GM19238 (cell line): ENCODE measurements around the gene QRFP.

Experiments
- DNase-seq: peaks from one replicate; pipeline ENCODE4 v3.0.0; 2011; ENCODE audit warnings: low spot score; ENCODE audit not compliant: insufficient read length

Gene QRFP

DNA sequence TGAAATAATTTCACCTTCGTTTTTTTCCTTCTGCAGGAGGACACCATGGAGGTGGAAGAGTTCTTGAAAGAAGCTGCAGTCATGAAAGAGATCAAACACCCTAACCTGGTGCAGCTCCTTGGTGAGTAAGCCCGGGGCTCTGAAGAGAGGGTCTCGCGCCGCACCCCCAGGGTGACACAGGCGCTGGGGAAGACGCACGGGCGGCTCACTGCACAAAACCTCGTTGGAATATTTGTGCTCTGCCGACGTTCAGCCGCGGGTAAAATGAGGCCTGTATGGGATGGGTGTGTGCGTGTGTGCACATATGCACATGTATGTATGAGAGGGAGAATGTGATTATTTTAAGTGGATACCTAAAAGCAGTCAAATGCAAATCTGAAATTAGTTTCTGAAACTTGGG, 24.5 kb downstream of the QRFP start:
- no peak for DNase-seq

- no peak for DNase-seq
Measured at GRCh38 chr9:130871395-130872062, 25.1 kb downstream of the QRFP start.

DNA sequence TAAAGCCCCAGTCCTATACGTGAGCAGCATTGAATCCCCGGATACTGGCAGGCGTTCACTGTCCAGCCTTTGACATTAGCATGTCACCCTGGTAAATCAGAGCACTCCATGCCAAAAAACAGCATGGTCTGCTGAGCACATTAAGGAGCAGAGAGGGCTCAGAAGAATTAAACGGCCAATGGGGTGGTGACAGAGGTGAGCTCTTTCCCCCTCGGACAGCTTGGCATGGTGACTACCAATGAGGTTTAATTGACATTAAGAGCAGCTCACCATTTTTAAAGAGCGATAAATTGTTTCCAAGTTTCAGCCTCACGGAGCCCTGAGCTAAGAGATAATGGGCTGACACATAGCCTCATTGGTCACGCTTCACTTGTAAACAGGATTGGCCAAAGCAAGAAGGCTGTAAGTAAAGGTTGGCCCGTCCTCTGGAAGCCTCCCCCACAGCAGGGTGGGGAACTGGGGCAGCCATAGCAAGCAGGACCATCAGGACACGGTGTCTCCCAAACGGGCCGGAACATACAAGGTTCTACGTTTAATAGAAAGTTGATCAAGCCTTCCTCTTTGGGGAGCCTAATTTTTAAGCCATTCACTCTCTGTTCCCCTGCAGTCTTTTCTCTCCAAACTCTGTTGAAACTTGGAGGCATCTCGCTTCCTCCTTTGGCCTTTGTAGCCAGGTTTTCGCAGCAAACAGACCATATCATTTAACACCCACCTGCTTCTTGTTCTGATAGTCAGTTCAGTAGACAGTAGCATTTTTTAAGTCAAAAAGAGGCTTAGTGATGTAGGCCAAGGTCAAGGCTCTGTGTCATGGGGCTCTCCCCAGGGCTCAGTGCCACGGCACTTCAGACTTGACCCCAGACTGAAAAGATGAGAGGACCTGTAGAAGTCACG, 25.9 kb downstream of the QRFP start:
- peak; percentile 30 for DNase-seq

DNA sequence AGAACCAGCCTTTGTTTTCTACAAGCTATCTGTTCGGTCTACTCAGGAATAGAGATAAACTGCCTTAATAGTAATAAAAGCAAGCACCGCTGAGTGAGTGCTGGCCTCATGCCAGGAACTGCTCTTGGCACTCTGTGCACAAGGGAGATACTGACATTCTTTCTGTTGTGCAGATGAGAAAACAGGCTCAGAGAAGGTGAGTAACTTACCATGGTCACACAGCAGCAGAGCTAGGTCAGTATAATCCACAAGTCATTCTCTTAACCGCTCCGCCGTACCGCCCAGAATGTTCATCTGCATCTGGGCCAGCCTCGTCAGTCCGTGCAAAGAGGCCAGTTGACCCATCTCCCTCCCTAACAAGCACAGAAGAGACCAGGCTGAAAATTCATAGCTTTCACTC, 27.4 kb downstream of the QRFP start:
- no peak for DNase-seq

DNA sequence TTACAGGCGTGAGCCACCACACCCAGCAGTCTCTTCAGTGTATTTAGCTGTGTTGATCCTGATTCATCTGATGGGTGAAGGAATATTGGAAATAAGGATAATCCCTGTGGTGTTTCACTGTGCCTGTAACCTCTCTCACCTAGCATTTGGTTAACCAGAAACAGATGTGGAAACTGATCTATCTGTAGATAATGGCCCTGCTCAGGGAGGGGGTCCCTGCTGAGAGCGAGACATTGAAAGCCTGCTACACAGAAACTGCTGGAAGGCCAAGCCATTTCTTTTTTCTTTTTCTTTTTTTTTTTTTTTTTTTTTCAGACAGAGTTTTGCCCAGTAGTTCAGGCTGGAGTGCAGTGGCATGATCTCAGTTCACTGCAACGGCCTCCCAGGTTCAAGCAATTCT, 28.4 kb downstream of the QRFP start:
- DNase-seq: no peak

DNA sequence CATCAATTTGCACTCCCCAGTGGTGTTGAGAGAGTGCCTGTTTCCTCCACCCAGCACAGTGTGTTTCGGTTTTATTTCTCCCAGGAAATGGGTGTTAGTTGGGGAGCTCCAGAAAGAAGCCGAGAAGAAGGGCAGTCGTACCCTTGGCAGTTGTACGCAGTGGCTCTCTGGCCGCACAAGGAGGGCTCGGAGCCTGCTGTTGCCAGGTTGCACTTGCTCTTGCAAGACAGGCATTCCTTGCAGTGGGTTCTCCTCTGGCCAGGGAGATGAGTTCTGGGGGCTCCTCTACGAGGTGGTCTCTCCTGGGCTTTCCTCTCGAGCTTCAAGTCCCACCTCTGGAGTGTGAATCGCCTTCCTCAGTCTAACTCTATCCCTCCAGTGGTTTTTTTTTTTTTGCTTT, 29.1 kb downstream of the QRFP start:
- no peak for DNase-seq

GRCh38 chr9:130866474-130866965, 30.1 kb downstream of the QRFP start:
- DNase-seq: peak; percentile 22

DNA sequence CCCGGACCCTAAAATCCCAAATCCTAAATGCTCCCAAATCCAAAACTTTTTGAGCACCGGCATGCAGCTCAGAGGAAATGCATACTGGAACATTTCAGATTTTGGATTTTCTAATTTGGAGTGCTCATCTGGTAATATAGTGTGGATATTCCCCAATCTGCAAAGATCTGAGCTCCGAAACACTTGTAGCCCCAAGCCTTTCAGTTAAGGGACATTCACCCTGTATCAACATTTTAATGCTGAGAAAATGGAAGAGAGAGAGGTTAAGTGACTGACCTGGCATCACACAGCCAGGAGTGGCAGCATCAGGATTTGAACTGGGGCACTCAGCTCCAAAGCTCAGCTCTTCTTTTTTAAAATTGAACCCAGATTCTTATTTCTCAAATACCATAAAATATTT, 30.7 kb downstream of the QRFP start:
- no peak for DNase-seq

- no peak for DNase-seq
Measured at GRCh38 chr9:130864541-130864940, 32.1 kb downstream of the QRFP start.

DNA sequence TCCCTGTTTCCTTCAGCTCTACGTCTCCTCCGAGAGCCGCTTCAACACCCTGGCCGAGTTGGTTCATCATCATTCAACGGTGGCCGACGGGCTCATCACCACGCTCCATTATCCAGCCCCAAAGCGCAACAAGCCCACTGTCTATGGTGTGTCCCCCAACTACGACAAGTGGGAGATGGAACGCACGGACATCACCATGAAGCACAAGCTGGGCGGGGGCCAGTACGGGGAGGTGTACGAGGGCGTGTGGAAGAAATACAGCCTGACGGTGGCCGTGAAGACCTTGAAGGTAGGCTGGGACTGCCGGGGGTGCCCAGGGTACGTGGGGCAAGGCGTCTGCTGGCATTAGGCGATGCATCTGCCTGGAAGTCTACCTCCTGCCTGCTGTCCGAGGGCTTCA, 33.9 kb downstream of the QRFP start:
- DNase-seq: no peak

DNA sequence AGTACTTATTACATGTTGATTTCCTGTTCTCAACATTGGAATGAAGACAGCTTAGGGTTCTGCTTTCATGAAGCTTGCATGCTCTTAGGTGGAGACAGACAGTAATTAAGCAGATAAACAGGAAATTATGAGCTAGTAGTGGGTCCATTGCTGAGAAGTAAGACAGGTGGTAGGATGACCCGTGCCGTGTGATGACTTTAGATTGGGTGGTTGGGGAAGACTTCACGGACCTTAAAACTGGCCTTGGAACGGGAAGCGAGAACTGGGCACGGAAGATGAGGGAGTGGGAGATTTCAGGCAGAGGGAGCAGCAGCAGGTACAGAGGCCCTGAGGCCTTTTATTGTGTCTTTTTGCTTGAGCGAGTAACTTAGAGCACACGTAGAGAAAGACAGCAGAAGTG, 34.4 kb downstream of the QRFP start:
- no peak for DNase-seq

DNA sequence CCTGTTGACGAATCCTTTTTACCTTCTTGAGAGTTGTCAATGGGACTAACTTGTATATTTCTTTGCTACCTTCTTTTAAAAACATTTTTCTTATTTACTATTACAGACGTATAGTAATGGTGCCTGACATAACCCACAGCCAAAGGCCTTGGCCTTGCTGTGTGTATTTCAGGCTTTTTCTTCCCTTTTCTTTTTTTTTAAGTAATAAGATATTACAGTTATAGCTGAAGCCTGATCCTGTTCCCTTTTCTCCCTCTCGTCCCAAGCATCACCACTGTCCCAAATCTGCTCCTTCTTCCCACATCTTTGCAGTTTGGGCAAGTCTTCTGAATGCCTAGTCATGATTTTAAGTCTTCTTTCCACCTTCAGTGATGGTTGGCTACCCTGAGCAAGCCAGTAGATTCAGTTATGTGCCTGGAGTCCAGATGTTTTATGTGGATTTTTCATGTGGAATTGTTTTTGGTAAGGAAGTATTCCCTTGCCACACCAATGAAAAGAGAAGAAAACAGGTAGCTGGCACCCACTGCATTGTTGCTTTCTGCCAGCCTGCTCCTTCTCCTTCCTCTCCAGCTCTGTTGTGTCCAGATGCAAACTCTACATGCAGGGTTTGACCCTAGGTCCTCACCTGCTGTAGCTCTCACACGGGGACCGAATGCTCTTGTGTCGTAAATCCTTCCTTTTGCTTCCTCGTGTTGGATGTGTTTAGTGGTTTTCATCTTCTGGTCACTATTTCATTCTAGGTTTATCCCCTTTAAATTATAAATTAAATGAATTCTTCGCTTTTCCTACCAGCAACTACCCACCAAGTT, 35.0 kb downstream of the QRFP start:
- DNase-seq: no peak

- DNase-seq: no peak
Measured at GRCh38 chr9:130860458-130861316, 35.9 kb downstream of the QRFP start.

GRCh38 chr9:130858739-130859705, 37.6 kb downstream of the QRFP start:
- no peak for DNase-seq

- DNase-seq: no peak
Measured at GRCh38 chr9:130857864-130858738, 38.5 kb downstream of the QRFP start.

GRCh38 chr9:130856474-130856873, 40.1 kb downstream of the QRFP start:
- DNase-seq: no peak

DNA sequence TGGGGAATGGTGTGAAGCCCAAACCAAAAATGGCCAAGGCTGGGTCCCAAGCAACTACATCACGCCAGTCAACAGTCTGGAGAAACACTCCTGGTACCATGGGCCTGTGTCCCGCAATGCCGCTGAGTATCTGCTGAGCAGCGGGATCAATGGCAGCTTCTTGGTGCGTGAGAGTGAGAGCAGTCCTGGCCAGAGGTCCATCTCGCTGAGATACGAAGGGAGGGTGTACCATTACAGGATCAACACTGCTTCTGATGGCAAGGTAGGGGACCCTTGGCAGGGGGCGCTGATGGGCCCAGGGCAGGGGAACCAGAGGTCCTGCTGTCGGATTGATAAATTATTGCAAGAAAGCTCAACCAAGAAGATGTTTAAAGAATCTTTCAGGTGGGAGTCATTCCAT, 41.8 kb downstream of the QRFP start:
- no peak for DNase-seq

GRCh38 chr9:130854092-130854491, 42.5 kb downstream of the QRFP start:
- no peak for DNase-seq

- no peak for DNase-seq
Measured at GRCh38 chr9:130852801-130853200, 43.8 kb downstream of the QRFP start.
